GM10266 (cell line): ENCODE data around the gene MTX2.

ENCODE experiments used
- DNase-seq: peaks from one replicate; pipeline ENCODE4 v3.0.0; 2012; ENCODE audit errors: extremely low spot score
- TF ChIP-seq, protein P1 (sequence below): IDR thresholded peaks from 2 replicates; pipeline ENCODE4 v1.5.1; 2012; ENCODE audit warnings: mild to moderate bottlenecking, low read depth; ENCODE audit not compliant: control insufficient read depth, insufficient read depth; ENCODE audit errors: missing control alignments

MTX2 gene

DNA sequence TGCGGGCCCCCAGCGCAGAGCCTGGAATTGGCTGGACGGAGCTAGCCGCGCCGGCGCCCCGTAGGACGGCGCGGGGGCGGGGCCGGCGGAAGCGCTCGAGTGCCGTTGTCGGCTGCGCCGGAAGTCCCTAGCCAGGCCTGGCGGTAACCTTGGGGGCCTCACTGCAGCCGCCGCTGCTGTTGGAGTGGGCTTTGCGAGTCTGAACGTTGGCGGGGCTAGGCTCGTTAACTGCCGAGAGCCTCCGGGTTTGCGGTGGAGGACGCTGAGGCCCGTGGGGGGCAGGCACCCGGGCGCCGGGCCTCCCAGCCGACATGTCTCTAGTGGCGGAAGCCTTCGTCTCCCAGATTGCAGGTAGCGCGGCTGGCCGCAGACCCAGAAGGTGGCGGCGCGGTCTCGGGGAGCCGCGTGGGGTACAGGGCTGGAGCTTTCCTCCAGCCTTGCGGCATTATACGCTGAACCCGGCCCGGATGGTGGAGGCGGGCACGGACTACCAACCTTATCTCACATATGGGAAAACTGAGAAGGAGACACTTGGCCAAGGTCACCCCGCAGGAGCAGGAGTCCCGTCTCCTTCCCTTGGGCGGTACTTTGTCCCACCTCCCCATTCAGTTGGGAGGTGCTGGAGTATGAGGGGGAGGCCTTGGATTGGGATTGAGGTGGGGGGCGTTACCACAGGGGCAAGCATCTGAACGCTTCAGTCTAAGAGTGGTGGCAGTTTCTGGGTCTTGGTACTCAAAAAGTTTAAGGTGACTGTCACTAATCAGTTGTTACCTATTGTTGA, at the start of gene MTX2:
TSS of gene MTX2 (plus strand) at position 124 of the 781 bp plus-strand sequence. CDS start at position 312, 188 bp downstream.
- TF ChIP-seq, protein P1, sequence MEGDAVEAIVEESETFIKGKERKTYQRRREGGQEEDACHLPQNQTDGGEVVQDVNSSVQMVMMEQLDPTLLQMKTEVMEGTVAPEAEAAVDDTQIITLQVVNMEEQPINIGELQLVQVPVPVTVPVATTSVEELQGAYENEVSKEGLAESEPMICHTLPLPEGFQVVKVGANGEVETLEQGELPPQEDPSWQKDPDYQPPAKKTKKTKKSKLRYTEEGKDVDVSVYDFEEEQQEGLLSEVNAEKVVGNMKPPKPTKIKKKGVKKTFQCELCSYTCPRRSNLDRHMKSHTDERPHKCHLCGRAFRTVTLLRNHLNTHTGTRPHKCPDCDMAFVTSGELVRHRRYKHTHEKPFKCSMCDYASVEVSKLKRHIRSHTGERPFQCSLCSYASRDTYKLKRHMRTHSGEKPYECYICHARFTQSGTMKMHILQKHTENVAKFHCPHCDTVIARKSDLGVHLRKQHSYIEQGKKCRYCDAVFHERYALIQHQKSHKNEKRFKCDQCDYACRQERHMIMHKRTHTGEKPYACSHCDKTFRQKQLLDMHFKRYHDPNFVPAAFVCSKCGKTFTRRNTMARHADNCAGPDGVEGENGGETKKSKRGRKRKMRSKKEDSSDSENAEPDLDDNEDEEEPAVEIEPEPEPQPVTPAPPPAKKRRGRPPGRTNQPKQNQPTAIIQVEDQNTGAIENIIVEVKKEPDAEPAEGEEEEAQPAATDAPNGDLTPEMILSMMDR, result peak; percentile 4

DNA sequence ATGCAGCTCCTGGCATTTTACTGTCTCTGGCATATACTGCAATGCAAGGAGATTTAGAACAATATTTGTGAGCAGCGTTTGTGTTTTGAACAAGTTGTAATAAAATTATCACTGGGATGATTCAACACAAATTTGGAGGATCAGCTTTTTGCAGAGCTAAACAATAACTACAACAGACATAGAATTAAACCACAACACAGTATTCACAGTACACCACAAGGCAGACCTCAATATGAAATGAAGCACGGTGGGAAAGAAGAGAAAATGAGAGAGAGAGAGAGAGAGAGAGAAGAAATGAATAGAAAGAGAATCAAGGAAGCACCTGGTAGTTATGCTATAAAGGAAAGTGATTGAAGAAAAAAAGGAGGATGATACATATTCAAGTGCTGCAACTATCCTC, 41.4 kb upstream of the MTX2 start:
- TF ChIP-seq, protein P1, result no peak
- DNase-seq, result no peak

More for the DNA sequence above, at the start of gene MTX2:
- DNase-seq, result peak; percentile 77

DNA sequence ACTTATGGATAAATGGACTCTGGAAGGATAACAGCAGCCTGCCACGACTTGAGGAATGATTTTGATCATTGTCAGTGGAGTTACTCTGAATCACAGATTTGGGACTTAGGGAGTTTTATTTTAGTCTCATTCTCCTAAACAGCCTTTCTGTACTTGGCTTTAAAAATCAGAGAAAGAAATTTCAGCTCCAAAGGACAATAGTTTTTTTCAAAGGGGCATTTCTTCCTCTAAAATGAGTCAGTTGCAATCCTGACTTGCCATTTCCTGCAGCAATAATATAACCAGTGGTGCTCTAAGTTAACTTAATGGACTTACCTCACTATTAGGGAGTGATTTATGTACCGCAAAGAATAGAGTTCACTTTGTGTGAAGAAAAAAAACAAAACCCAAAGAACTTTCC, 35.1 kb upstream of the MTX2 start:
- no peak for DNase-seq
- TF ChIP-seq, protein P1, result no peak

- TF ChIP-seq, protein P1, result no peak
- DNase-seq, result no peak
Observed at GRCh38 chr2:176234940-176235339, 34.3 kb upstream of the MTX2 start.

- TF ChIP-seq, protein P1, result no peak
- DNase-seq, result no peak
Observed at GRCh38 chr2:176237456-176237855, 31.8 kb upstream of the MTX2 start.

DNA sequence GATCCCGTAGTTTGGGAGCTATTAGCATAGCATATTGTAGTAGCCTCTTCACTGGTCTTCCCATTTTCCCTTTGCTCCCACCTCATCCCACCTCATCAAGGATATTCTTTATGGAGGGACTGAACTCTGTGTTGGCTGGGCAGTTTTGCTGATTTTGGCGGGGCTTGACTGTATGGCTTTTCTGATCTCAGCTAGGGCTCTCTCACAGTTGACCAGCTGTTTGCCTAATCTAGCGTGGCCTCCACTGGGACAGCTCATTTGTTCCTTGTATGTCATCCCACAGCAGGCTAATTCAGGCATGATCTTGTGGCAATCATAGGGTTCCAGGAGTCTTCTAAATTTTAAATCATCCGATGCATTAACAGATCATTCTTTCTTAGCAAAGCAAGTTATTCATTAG, 30.2 kb upstream of the MTX2 start:
- no peak for DNase-seq
- TF ChIP-seq, protein P1, result no peak

DNA sequence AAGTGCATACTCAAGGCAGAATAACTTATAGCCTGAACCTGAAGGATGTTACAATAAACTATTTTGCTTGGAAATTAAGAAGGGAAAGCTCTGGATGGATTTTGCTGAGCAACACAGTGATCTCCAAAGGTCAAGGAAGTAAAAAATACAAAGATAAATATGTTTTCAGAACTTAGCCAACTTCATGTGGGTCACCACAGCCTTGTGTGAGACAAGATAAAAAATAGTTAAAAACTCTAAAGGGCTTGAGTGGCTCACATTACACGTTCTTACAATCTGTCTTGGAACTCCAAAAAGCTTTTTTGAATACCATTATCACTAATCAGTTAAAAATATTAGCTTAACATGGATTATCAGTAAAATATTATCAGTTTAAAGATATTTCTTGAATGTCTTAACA, 28.9 kb upstream of the MTX2 start:
- DNase-seq, result no peak
- TF ChIP-seq, protein P1, result no peak
